DND-41 (cell line): ENCODE data around the gene TM2D1.

ENCODE experiments used
- CTCF ChIP-seq: IDR thresholded peaks from 2 replicates; pipeline ENCODE4 v1.5.1; 2012; ENCODE audit warnings: borderline replicate concordance, low read length, moderate library complexity, mild to moderate bottlenecking; ENCODE audit not compliant: poor library complexity, severe bottlenecking; ENCODE audit errors: extremely low read depth
- EZH2 ChIP-seq: IDR thresholded peaks from 3 replicates; pipeline ENCODE4 v1.6.1; 2012; ENCODE audit warnings: borderline replicate concordance, low read depth, mild to moderate bottlenecking, moderate library complexity, low read length, inconsistent platforms; ENCODE audit not compliant: severe bottlenecking

GRCh38 chr1:61640531-61641530, 84.1 kb downstream of the TM2D1 start:
- no peak for TF ChIP-seq CTCF
- no peak for TF ChIP-seq EZH2
